Esophagus (tissue), 2 donors: ENCODE results near the gene TMEM26. TPM values are rescaled to one million over a fixed set of nuclear protein-coding genes. Genes with fewer than 3 reads are reported as not detected.

Source experiments
- H3K27ac ChIP-seq, 2 donors: one replicate each; pipeline ENCODE4 v1.5.1; 2013; ENCODE audit warnings: low read depth in 2 of 2, mild to moderate bottlenecking in 2 of 2, inconsistent platforms in 1 of 2, low read length in 1 of 2, moderate library complexity in 1 of 2
- H3K27me3 ChIP-seq, 2 donors: one replicate each; pipeline ENCODE4 v1.6.1; 2013; ENCODE audit warnings: low read length in 2 of 2, control low read depth in 1 of 2, mild to moderate bottlenecking in 1 of 2; ENCODE audit not compliant: insufficient read depth in 2 of 2, control insufficient read depth in 1 of 2
- H3K36me3 ChIP-seq, 2 donors: one replicate each; pipeline ENCODE4 v1.6.1; 2013; ENCODE audit warnings: low read length in 1 of 2; ENCODE audit not compliant: control insufficient read depth in 2 of 2, insufficient read depth in 2 of 2
- H3K4me1 ChIP-seq, 2 donors: one replicate each; pipeline ENCODE4 v1.6.1; 2013; ENCODE audit warnings: low read length in 1 of 2; ENCODE audit not compliant: control insufficient read depth in 2 of 2, insufficient read depth in 2 of 2
- H3K4me3 ChIP-seq, 2 donors: one replicate each; pipeline ENCODE4 v1.5.1; 2013; ENCODE audit warnings: low read length in 2 of 2, mild to moderate bottlenecking in 2 of 2, low read depth in 1 of 2, moderate library complexity in 1 of 2
- H3K9me3 ChIP-seq, 2 donors: one replicate each; pipeline ENCODE4 v1.6.1; 2013; ENCODE audit warnings: mild to moderate bottlenecking in 2 of 2, low read depth in 1 of 2, low read length in 1 of 2, moderate library complexity in 1 of 2; ENCODE audit not compliant: control insufficient read depth in 2 of 2, insufficient read depth in 1 of 2
- WGBS, 2 donors: extraction: QIAGEN DNeasy Blood & Tissue Kit; methylation state at CpG; one replicate each; pipeline ENCODE4 v1.1.7; 2013; 5-methylcytosine and 5-hydroxymethylcytosine counted together
- polyA plus RNA-seq, 2 donors: library from polyadenylated mRNA; stranded (reverse); fragments of 200-250 nt; gene quantifications; one replicate each; pipeline ENCODE4 v1.2.3, GENCODE V29; 2013
- donor health status: healthy with polysubstance abuse.
- donor health status: Bipolar disorder and iron deficiency.

TMEM26 gene
- polyA plus RNA-seq, 2 donors = 0.02 to 0.08 TPM

GRCh38 chr10:61477451-61477850 is 24.3 kb upstream of the TMEM26 start:
- WGBS, 2 donors = 66 to 76% methylated on average over 1 of the region's 1 CpG

GRCh38 chr10:61476529-61476928 is 23.3 kb upstream of the TMEM26 start:
- H3K27me3 ChIP-seq = no peaks in the 10 kb centered on the region
- WGBS, 2 donors = 84 to 92% methylated on average over 1 of the region's 1 CpG
- H3K27ac ChIP-seq = no peak overlapping the region
- H3K9me3 ChIP-seq = no peaks in the 10 kb centered on the region
- H3K36me3 ChIP-seq = no peaks in the 10 kb centered on the region
- no peaks in the 10 kb centered on the region for H3K4me1 ChIP-seq
- no peak overlapping the region for H3K4me3 ChIP-seq

More at GRCh38 chr10:61477451-61477850, 24.3 kb upstream of the TMEM26 start:
- no peaks in the 10 kb centered on the region for H3K36me3 ChIP-seq
- no peaks in the 10 kb centered on the region for H3K27me3 ChIP-seq
- no peak overlapping the region for H3K27ac ChIP-seq
- H3K4me1 ChIP-seq = no peaks in the 10 kb centered on the region
- no peak overlapping the region for H3K4me3 ChIP-seq
- no peaks in the 10 kb centered on the region for H3K9me3 ChIP-seq

- Histone ChIP-seq H3K9me3 (no peaks in the 10 kb centered on the region), H3K27me3 (no peaks in the 10 kb centered on the region), H3K36me3 (no peaks in the 10 kb centered on the region), H3K27ac (no peak overlapping the region), H3K4me3 (no peak overlapping the region), H3K4me1 (no peaks in the 10 kb centered on the region)
- WGBS, 2 donors = 68 to 77% methylated on average over 3 of the region's 3 CpGs
Measured at GRCh38 chr10:61475449-61475873, 22.3 kb upstream of the TMEM26 start.

DNA sequence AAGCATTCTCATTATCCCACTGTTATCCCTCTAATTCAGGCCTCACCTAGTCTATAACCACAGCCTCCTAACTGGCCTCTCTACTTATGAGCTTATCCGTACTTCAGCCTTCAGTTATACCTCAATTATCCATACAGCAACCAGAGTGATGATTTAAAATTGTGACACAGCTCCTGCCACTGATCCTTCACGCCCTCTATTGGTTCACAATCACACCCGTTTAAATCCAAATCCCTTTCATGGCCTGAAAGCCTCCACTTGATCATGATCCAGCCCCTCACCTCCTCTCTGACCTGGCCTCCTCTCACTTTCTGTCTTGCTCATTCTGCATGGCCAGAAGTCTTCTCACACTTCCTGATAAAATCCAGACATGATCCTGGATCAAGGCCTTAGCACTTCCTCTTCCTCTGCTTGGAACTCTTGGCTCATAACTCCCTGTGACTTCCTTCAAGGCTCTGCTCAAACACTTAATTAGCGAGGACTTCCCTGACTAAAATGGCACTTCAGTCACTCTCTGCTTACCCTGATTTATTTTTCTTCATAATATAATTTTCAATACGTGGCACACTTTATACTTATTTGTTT is 19.0 kb upstream of the TMEM26 start:
- WGBS, 2 donors = 57 to 78% methylated on average over 5 of the region's 5 CpGs
- Histone ChIP-seq H3K4me1 (no peaks in the 10 kb centered on the region), H3K27ac (no peak overlapping the region), H3K9me3 (no peaks in the 10 kb centered on the region), H3K36me3 (no peaks in the 10 kb centered on the region), H3K27me3 (no peaks in the 10 kb centered on the region), H3K4me3 (no peak overlapping the region)

GRCh38 chr10:61471491-61471890 is 18.3 kb upstream of the TMEM26 start:
- no peak overlapping the region for H3K4me3 ChIP-seq
- no peaks in the 10 kb centered on the region for H3K36me3 ChIP-seq
- no peaks in the 10 kb centered on the region for H3K4me1 ChIP-seq
- H3K27me3 ChIP-seq = no peaks in the 10 kb centered on the region
- 98 to 99% methylated on average over 2 of the region's 2 CpGs for WGBS, 2 donors
- H3K9me3 ChIP-seq = no peaks in the 10 kb centered on the region
- H3K27ac ChIP-seq = no peak overlapping the region

DNA sequence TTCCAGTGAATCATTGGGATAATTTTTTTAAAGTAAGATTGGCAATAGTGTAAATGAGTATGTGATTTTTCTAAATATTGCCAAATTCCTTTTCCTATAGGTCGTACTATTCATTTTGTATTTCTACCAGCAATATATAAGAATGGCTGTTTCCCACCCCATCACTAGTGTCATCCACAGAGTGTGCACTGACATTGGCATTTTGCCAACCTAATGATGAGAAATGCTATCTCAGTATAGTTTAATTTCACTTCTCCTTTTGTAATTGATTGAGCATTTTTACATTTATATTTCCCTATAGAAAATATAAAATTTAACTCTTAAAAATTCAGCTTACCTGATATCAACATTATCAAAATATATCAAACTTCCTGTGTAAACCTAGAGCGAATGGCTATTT is 17.6 kb upstream of the TMEM26 start:
- WGBS, 2 donors = 94 to 97% methylated on average over 2 of the region's 2 CpGs
- no peaks in the 10 kb centered on the region for H3K9me3 ChIP-seq
- no peaks in the 10 kb centered on the region for H3K4me1 ChIP-seq
- H3K27me3 ChIP-seq = no peaks in the 10 kb centered on the region
- H3K27ac ChIP-seq = no peak overlapping the region
- no peaks in the 10 kb centered on the region for H3K36me3 ChIP-seq
- H3K4me3 ChIP-seq = no peak overlapping the region

- no peaks in the 10 kb centered on the region for H3K9me3 ChIP-seq
- H3K36me3 ChIP-seq = no peaks in the 10 kb centered on the region
- no peak overlapping the region for H3K4me3 ChIP-seq
- WGBS, 2 donors = 88 to 92% methylated on average over 3 of the region's 3 CpGs
- no peaks in the 10 kb centered on the region for H3K27me3 ChIP-seq
- no peak overlapping the region for H3K27ac ChIP-seq
- H3K4me1 ChIP-seq = no peaks in the 10 kb centered on the region
Measured at GRCh38 chr10:61465901-61466632, 12.9 kb upstream of the TMEM26 start.

GRCh38 chr10:61465171-61465496 is 12.0 kb upstream of the TMEM26 start:
- no peaks in the 10 kb centered on the region for H3K9me3 ChIP-seq
- H3K27ac ChIP-seq = no peak overlapping the region
- H3K27me3 ChIP-seq = no peaks in the 10 kb centered on the region
- no peaks in the 10 kb centered on the region for H3K36me3 ChIP-seq
- no peaks in the 10 kb centered on the region for H3K4me1 ChIP-seq
- no peak overlapping the region for H3K4me3 ChIP-seq

GRCh38 chr10:61464461-61465170 is 11.4 kb upstream of the TMEM26 start:
- Histone ChIP-seq H3K27ac (no peak overlapping the region), H3K4me3 (no peak overlapping the region), H3K27me3 (no peaks in the 10 kb centered on the region), H3K36me3 (no peaks in the 10 kb centered on the region), H3K9me3 (no peaks in the 10 kb centered on the region), H3K4me1 (no peaks in the 10 kb centered on the region)
- WGBS, 2 donors = 70 to 71% methylated on average over 6 of the region's 6 CpGs
